Measurements from ENCODE around the gene TRPC4AP. TPM values are rescaled to one million over a fixed set of nuclear protein-coding genes. Genes with fewer than 3 reads are reported as not detected.
"Not testable (repeated sequence)": the region's sequence is repeated elsewhere in the genome, so short reads cannot be mapped to it uniquely, and the experiment has no call there.

Gene TRPC4AP
- total RNA-seq, result 10 to 100 TPM; 48.2 to 49.1 TPM

DNA sequence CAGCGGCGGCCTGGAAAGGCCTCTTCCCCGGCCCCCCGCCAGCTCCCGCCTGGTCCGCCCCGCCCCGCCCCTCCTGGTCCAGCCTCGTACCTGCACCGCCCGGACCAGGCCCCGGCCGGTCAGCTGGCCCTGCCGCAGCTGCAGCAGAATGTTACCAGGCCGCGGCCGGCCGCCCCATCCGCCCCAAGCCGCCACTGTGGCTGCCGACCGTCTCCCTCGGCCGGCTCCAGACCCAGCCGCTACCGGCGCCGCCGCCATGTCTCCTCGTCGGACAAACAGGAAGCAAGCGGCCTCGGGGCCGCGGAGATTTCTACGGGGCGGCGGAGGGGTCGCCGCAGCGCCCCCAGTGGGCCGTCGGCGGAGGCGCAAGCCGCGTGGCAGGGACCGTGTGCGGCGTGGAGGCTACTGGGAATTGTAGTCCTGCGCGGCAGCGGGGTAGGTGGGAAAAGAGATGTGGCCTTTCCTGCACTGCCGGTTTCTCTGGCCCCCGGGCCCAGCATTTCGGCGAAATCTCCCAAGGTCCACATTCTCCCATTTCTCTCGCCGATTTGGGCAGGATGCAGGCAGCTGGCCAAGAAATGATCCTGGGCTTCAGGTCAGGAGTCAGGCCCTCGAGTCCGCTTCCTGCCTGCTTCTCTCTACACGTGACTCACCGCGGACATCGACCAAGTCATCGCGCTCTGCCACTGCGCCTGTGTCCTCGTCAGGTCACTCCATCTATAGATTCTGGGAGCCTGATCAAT is at the start of gene TRPC4AP:
Gene TRPC4AP, minus strand, starts transcription at position 284 of the 743 bp plus-strand sequence. Its CDS starts 26 bp downstream, at position 258.
- ChIA-PET POLR2A (interaction anchor here (0.6 to 0.7 kb wide), 2 partner anchors 13 to 54 kb away, joined by 3 to 13 read pairs; no protein-coding TSS in a partner anchor), CTCF (interaction anchor here (0.6 to 4.7 kb wide), 8 partner anchors 9 to 272 kb away, joined by 3 to 35 read pairs (median 3); no protein-coding TSS in a partner anchor)

GRCh38 chr20:35135867-35136586 is 43.4 kb upstream of the TRPC4AP start:
- CTCF ChIA-PET, result interaction anchor here (0.7 to 1.4 kb wide), 2 partner anchors 40 to 43 kb away, joined by 3 to 8 read pairs; no protein-coding TSS in a partner anchor
- POLR2A ChIA-PET, result no interaction called here

GRCh38 chr20:35134880-35135279 is 42.3 kb upstream of the TRPC4AP start:
- CTCF ChIA-PET, result no interaction called here
- POLR2A ChIA-PET, result no interaction called here

DNA sequence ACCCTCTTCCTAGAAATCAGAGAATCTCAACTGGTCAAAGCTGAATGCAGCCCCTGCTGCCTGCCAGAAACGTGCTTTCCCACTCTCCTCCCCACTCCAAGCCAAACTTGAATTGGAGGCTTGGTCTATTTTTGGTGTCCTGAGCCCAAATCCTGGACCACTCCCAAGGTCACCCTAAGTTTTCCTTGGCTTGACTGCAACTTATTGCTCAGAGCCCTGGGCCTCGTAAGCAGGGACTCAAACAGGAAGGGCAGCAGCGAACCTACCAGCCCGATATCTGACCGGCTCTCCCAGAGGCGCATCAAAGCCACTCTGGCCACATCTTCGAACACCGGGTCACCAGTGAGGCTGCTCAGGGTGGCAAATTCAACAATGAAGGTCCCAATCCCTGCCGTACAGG is 41.9 kb upstream of the TRPC4AP start:
- CTCF ChIA-PET, result no interaction called here

GRCh38 chr20:35133735-35134134 is 41.1 kb upstream of the TRPC4AP start:
- CTCF ChIA-PET, result interaction anchor here (0.5 kb wide), 1 partner anchor 38 kb away, joined by 6 read pairs; no protein-coding TSS in a partner anchor
- POLR2A ChIA-PET, result no interaction called here

More for the DNA sequence above, 41.9 kb upstream of the TRPC4AP start:
- POLR2A ChIA-PET, result no interaction called here

DNA sequence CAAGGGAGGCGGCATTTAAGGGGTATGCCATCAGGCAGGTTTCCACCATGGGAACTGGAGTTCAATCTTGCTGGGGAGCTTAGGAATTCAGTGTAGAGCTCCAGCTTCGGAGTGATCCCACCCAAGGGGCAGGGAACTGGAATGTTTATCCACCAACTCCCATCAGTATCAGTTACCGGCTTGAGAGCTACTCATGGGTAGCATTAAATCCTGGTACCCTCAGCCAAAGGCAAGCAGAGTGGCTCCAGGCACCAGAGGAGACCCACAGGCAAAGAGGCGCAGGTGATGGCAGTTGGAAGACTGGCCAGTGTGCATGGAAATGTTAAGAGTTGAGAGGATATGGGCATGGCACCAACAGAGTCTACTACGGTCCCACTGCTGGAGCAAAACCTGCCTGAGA is 40.4 kb upstream of the TRPC4AP start:
- ChIA-PET POLR2A (no interaction called here), CTCF (no interaction called here)

DNA sequence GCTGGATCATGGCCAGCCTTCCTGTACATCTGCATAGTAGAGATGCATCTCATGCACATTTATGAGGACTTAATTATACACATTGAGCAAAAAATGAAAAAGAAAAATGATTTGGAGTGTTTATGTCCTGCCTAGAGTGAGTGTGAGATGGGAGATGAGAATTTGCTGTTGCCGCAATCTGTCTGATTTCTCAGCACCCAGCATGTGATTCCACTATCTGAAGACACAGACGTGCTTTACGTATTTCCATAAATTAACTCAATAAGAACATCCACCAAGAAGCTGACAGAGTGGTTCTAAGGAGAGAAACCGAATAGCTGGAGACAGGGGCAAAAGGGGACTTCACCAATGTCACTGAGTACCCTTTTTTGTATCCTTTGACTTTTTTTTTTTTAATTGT is 39.3 kb upstream of the TRPC4AP start:
- ChIA-PET CTCF (no interaction called here), POLR2A (no interaction called here)

GRCh38 chr20:35129647-35130069 is 37.1 kb upstream of the TRPC4AP start:
- CTCF ChIA-PET, result interaction anchor here (2.2 kb wide), 1 partner anchor 33 kb away, joined by 5 read pairs; no protein-coding TSS in a partner anchor
- POLR2A ChIA-PET, result no interaction called here

- ChIA-PET POLR2A (interaction anchor here (0.6 kb wide), 2 partner anchors 101 to 141 kb away, joined by 8 read pairs; no protein-coding TSS in a partner anchor), CTCF (interaction anchor here (0.6 to 1.0 kb wide), 2 partner anchors 29 to 306 kb away, joined by 3 to 5 read pairs; no protein-coding TSS in a partner anchor)
These were observed 33.1 kb upstream of the TRPC4AP start for GRCh38 chr20:35125753-35126152.

- POLR2A ChIA-PET, result no interaction called here
These were observed 30.3 kb upstream of the TRPC4AP start for GRCh38 chr20:35122756-35123405.

DNA sequence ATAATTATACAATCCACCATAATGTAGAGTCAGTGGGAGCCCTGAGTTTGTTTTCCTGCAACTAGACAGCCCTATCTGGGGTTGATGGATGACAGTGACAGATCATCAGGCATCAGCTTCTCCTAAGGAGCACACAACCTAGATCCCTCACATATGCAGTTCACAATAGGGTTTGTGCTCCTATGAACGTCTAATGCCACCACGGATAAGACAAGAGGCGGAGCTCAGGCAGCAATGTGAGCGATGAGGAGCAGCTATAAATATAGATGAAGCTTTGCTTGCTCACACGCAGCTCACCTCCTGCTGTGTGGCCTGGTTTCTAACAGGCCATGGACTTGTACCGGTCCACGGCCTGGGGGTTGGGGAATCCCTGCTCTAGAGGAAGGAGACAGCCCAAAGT is 28.6 kb upstream of the TRPC4AP start:
- POLR2A ChIA-PET, result no interaction called here
- CTCF ChIA-PET, result no interaction called here

More at GRCh38 chr20:35122756-35123405, 30.3 kb upstream of the TRPC4AP start:
- CTCF ChIA-PET, result interaction anchor here (0.6 to 1.2 kb wide), 3 partner anchors 24 to 244 kb away, joined by 3 to 5 read pairs (median 3); partner anchors contain the start of gene EDEM2

DNA sequence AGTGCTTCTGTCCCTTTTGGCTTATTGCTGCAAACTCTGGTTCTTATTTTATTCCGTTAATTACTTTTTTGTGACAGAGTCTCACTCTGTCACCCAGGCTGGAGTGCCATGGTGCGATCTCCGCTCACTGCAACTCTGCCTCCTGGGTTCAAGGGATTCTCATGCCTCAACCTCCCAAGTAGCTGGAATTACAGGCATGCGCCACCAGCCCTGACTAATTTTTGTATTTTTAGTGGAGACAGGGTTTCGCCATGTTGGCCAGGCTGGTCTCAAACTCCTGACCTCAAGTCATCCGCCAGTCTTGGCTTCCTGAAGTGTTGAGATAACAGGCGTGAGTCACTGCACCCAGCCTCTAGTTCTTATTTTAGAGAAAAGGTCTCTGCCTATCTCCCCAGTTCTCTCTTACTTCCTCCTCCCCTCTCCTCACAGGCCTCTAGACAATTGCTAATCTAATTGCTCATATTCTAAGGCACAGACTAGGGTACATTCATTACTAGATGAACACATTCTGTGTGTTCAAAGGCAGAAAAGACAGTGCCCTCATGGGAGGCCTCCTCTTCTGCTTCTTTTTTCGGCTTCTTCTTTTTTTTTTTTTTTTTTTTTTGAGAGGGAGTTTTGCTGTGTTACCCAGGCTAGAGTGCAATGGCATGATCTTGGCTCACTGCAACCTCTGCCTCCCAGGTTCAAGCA is 27.6 kb upstream of the TRPC4AP start:
- ChIA-PET CTCF (interaction anchor here (0.9 to 1.0 kb wide), 2 partner anchors 9 to 24 kb away, joined by 3 to 4 read pairs; no protein-coding TSS in a partner anchor), POLR2A (no interaction called here)

GRCh38 chr20:35117629-35118028 is 25.0 kb upstream of the TRPC4AP start:
- ChIA-PET CTCF (interaction anchor here (0.5 to 2.1 kb wide), 2 partner anchors 21 to 122 kb away, joined by 3 to 6 read pairs; no protein-coding TSS in a partner anchor), POLR2A (no interaction called here)

- CTCF ChIA-PET, result interaction anchor here (2.1 kb wide), 1 partner anchor 21 kb away, joined by 6 read pairs; no protein-coding TSS in a partner anchor
- POLR2A ChIA-PET, result no interaction called here
These were observed 24.6 kb upstream of the TRPC4AP start for GRCh38 chr20:35117196-35117595.

- ChIA-PET CTCF (interaction anchor here (2.1 kb wide), 1 partner anchor 20 kb away, joined by 6 read pairs; no protein-coding TSS in a partner anchor), POLR2A (interaction anchor here (0.5 kb wide), 1 partner anchor 140 kb away, joined by 7 read pairs; no protein-coding TSS in a partner anchor)
These were observed 23.7 kb upstream of the TRPC4AP start for GRCh38 chr20:35116258-35116657.

DNA sequence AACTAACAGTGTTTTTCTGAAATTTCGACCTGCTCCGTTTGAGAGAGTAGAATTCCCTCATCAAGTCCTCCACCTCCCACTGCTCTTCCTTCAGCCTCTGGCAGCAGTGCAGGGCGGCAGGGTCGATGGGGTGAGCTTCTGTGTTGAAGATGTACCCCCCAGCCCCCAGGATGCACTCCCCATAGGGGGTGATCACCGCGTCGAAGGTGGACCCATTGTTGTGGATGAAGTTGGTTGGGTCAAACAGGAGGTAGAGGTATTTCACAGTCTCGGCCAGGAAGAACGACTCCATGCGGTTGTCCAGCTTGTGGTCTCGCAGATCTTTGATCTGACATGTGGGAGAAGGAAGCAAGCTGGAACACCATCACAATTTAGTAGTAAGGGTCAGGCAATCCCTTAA is 23.0 kb upstream of the TRPC4AP start:
- CTCF ChIA-PET, result interaction anchor here (0.6 kb wide), 1 partner anchor 1285 kb away, joined by 3 read pairs; no protein-coding TSS in a partner anchor
- POLR2A ChIA-PET, result no interaction called here

DNA sequence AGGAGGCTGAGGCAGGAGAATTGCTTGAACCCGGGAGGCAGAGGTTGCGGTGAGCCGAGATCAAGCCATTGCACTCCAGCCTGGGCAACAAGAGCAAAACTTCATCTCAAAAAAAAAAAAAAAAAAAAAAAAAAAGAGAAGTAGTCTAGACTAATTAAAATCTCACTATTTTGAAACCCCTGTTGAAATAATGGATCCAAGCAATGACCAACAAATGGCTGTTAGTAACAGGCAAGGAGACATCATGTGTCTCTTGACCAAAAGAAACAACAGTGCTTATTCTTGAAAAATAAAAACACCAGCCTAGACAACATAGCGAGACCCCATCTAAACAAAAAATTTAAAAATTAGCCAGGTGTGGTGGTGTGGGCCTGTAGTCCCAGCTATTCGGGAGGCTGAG is 19.7 kb upstream of the TRPC4AP start:
- CTCF ChIA-PET, POLR2A ChIA-PET: not testable (repeated sequence)

- POLR2A ChIA-PET, result no interaction called here
- CTCF ChIA-PET, result interaction anchor here (1.0 to 2.3 kb wide), 2 partner anchors 8 to 15 kb away, joined by 3 to 8 read pairs; no protein-coding TSS in a partner anchor
These were observed 18.7 kb upstream of the TRPC4AP start for GRCh38 chr20:35111141-35111888.

Data from activated CD8-positive, alpha-beta memory T cell treated with anti-CD3 and anti-CD28 coated beads for 36 hours (primary cell).